ENCODE data around the gene SLC31A2.
"Not testable (repeated sequence)": the region's sequence is repeated elsewhere in the genome, so short reads cannot be mapped to it uniquely, and the experiment has no call there.

Gene SLC31A2

GRCh38 chr9:113148372-113148705 is 2.5 kb upstream of the SLC31A2 start:
- DNase-seq: no peak
- intact Hi-C loops (cut with DNase I): no loop called here

- DNase-seq: no peak
- intact Hi-C loops (cut with DNase I): no loop called here
Observed at GRCh38 chr9:113148781-113149510, 1.9 kb upstream of the SLC31A2 start.

GRCh38 chr9:113149561-113149960 is 1.2 kb upstream of the SLC31A2 start:
- intact Hi-C loops (cut with DNase I); DNase-seq: not testable (repeated sequence)

GRCh38 chr9:113151696-113152630 is 1.2 kb downstream of the SLC31A2 start:
- DNase-seq: peak in 2 of 42 donors; percentile 42 to 60
- intact Hi-C loops (cut with DNase I): loop anchor here (2.0 to 10.0 kb wide), 2 partner anchors 69 to 253 kb away; partner anchors contain the start of genes ALAD, FKBP15 and SLC31A1

- intact Hi-C loops (cut with DNase I): loop anchor here (10.0 kb wide), 1 partner anchor 252 kb away; the partner anchor contains the start of gene ALAD
- peak in 1 of 42 donors; percentile 63 for DNase-seq
Observed at GRCh38 chr9:113152699-113153098, 1.9 kb downstream of the SLC31A2 start.

GRCh38 chr9:113153599-113153998 is 2.8 kb downstream of the SLC31A2 start:
- peak in 4 of 42 donors; percentile 38 to 59 (median 43) for DNase-seq
- intact Hi-C loops (cut with DNase I): loop anchor here (10.0 kb wide), 1 partner anchor 251 kb away; the partner anchor contains the start of gene ALAD

- DNase-seq: peak in 24 of 42 donors; percentile 25 to 80 (median 60)
- intact Hi-C loops (cut with DNase I): loop anchor here (10.0 kb wide), 1 partner anchor 250 kb away; the partner anchor contains the start of gene ALAD
Observed at GRCh38 chr9:113154471-113154870, 3.7 kb downstream of the SLC31A2 start.

- intact Hi-C loops (cut with DNase I): loop anchor here (10.0 kb wide), 1 partner anchor 250 kb away; the partner anchor contains the start of gene ALAD
- no peak for DNase-seq
Observed at GRCh38 chr9:113154946-113155345, 4.1 kb downstream of the SLC31A2 start.

- peak in 38 of 42 donors; percentile 28 to 89 (median 66) for DNase-seq
- intact Hi-C loops (cut with DNase I): loop anchor here (10.0 kb wide), 1 partner anchor 249 kb away; the partner anchor contains the start of gene ALAD
Observed at GRCh38 chr9:113155911-113156588, 5.2 kb downstream of the SLC31A2 start.

GRCh38 chr9:113156880-113157279 is 6.1 kb downstream of the SLC31A2 start:
- DNase-seq: no peak
- intact Hi-C loops (cut with DNase I): loop anchor here (10.0 kb wide), 1 partner anchor 248 kb away; the partner anchor contains the start of gene ALAD

GRCh38 chr9:113158446-113158845 is 7.6 kb downstream of the SLC31A2 start:
- peak in 1 of 42 donors; percentile 37 for DNase-seq
- intact Hi-C loops (cut with DNase I): loop anchor here (10.0 kb wide), 1 partner anchor 246 kb away; the partner anchor contains the start of gene ALAD

- no peak for DNase-seq
Observed at GRCh38 chr9:113160571-113160970, 9.8 kb downstream of the SLC31A2 start.

GRCh38 chr9:113163001-113163400 is 12.2 kb downstream of the SLC31A2 start:
- intact Hi-C loops (cut with DNase I): no loop called here
- no peak for DNase-seq

More at GRCh38 chr9:113160571-113160970, 9.8 kb downstream of the SLC31A2 start:
- intact Hi-C loops (cut with DNase I): no loop called here

- peak in 41 of 42 donors; percentile 34 to 86 (median 70) for DNase-seq
Observed at GRCh38 chr9:113164536-113165300, 13.9 kb downstream of the SLC31A2 start.

GRCh38 chr9:113166039-113166438 is 15.2 kb downstream of the SLC31A2 start:
- no peak for DNase-seq
- intact Hi-C loops (cut with DNase I): no loop called here

More at GRCh38 chr9:113164536-113165300, 13.9 kb downstream of the SLC31A2 start:
- intact Hi-C loops (cut with DNase I): no loop called here

- intact Hi-C loops (cut with DNase I): no loop called here
- DNase-seq: no peak
Observed at GRCh38 chr9:113168809-113169208, 18.0 kb downstream of the SLC31A2 start.

- no peak for DNase-seq
- intact Hi-C loops (cut with DNase I): no loop called here
Observed at GRCh38 chr9:113173341-113173740, 22.5 kb downstream of the SLC31A2 start.

GRCh38 chr9:113176803-113177202 is 26.0 kb downstream of the SLC31A2 start:
- DNase-seq: no peak
- intact Hi-C loops (cut with DNase I): no loop called here

All from head of caudate nucleus (tissue), 42 donors.